SU-DHL-6 (cell line): ENCODE data around the gene IL10RB.
"Not testable (repeated sequence)": the region's sequence is repeated elsewhere in the genome, so short reads cannot be mapped to it uniquely, and the experiment has no call there.

Experiments used
- CTCF ChIP-seq: fragments of 200-600 bp; sonication (generic); IDR thresholded peaks from one replicate; pipeline ENCODE4 v1.5.1; 2017; ENCODE audit warnings: antibody characterized with exemption, mild to moderate bottlenecking, low read length, moderate library complexity; ENCODE audit not compliant: insufficient read depth, poor library complexity, severe bottlenecking
- EZH2phosphoT487 ChIP-seq: fragments of 200-600 bp; sonication (generic), shearing (Covaris generic); conservative IDR thresholded peaks from 2 replicates; pipeline ENCODE4 v1.6.1; 2018; ENCODE audit warnings: mild to moderate bottlenecking, antibody characterized with exemption, low read length, moderate library complexity, mixed read lengths

GRCh38 chr21:33239559-33240127 is 26.5 kb upstream of the IL10RB start:
- not testable (repeated sequence) for TF ChIP-seq EZH2phosphoT487, CTCF
